ENCODE data around the gene COL19A1.

The COL19A1 gene

GRCh38 chr6:70216767-70217166 lies 350.4 kb downstream of the COL19A1 start:
- TF ChIP-seq CTCF (IDR thresholded peaks at IDR 0.05; ENCODE audit: extremely low read depth, missing control alignments), result no peak
- DNase-seq (ENCODE audit: low spot score), result no peak

- no peak for TF ChIP-seq CTCF (IDR thresholded peaks at IDR 0.05; ENCODE audit: extremely low read depth, missing control alignments)
- DNase-seq (ENCODE audit: low spot score), result no peak
Observed at GRCh38 chr6:70219943-70220613, 353.7 kb downstream of the COL19A1 start.

- DNase-seq (ENCODE audit: low spot score), result peak; percentile 32
- peak; percentile 30 for TF ChIP-seq CTCF (IDR thresholded peaks at IDR 0.05; ENCODE audit: extremely low read depth, missing control alignments)
Observed at GRCh38 chr6:70221025-70221714, 354.8 kb downstream of the COL19A1 start.

- no peak for TF ChIP-seq CTCF (IDR thresholded peaks at IDR 0.05; ENCODE audit: extremely low read depth, missing control alignments)
- DNase-seq (ENCODE audit: low spot score), result no peak
Observed at GRCh38 chr6:70221715-70222438, 355.5 kb downstream of the COL19A1 start.

- no peak for DNase-seq (ENCODE audit: low spot score)
- TF ChIP-seq CTCF (IDR thresholded peaks at IDR 0.05; ENCODE audit: extremely low read depth, missing control alignments), result no peak
Observed at GRCh38 chr6:70222439-70222749, 356.0 kb downstream of the COL19A1 start.

- no peak for TF ChIP-seq CTCF (IDR thresholded peaks at IDR 0.05; ENCODE audit: extremely low read depth, missing control alignments)
- DNase-seq (ENCODE audit: low spot score), result no peak
Observed at GRCh38 chr6:70225055-70225454, 358.7 kb downstream of the COL19A1 start.

- TF ChIP-seq CTCF (IDR thresholded peaks at IDR 0.05; ENCODE audit: extremely low read depth, missing control alignments), result no peak
- no peak for DNase-seq (ENCODE audit: low spot score)
Observed at GRCh38 chr6:70231311-70231710, 365.0 kb downstream of the COL19A1 start.
